Inflammatory macrophage (primary cell): ENCODE data around the gene PODN.

Experiments used
- DNase-seq, 2 donors: peaks; one replicate each; pipeline ENCODE4 v3.0.0-alpha.2; 2020 to 2022

PODN gene

DNA sequence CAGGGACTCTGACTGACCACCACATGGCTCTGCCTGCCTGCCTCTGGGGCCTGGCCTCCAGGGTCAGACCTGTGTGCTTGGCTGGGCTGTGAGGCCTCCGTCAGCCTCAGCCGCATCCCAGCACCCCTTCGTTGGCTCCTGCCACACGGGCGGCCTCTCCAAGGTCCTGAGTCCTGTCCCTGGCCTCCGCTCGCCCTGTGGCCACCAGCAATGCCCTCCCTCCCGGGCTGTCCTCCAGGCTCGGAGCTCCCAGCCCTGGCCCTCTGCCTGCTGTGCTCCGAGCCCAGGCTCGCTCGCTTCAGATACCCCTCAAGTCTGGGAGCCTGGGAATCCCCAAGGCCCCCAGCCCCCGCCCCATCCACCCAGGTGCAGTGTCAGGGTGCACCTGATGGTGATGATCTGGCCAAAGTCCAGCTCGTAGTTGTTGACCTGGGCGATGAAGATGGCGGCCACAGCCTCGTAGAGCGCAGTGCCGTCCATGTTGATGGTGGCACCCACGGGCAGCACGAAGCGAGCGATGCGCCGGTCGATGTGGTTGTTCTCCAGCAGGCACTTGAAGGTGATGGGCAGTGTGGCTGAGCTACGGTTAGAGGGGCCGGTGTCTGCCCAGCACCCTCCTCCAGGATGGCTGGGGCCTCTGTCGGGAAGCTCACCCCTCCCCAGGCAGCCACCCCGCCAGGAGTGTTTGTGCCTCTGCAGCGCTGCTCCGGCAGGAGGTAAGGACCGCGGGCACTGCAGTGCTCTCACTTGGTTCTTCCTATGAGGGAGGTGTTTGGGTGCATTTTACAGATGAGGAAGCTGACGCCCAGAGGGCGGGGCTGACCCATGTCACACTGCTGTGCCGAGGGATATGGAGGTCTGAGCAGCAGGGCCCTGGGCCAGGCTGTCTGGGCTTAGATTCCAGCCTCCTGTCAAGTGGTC, 28.5 kb downstream of the PODN start:
- DNase-seq: peak; percentile 20 to 49

DNA sequence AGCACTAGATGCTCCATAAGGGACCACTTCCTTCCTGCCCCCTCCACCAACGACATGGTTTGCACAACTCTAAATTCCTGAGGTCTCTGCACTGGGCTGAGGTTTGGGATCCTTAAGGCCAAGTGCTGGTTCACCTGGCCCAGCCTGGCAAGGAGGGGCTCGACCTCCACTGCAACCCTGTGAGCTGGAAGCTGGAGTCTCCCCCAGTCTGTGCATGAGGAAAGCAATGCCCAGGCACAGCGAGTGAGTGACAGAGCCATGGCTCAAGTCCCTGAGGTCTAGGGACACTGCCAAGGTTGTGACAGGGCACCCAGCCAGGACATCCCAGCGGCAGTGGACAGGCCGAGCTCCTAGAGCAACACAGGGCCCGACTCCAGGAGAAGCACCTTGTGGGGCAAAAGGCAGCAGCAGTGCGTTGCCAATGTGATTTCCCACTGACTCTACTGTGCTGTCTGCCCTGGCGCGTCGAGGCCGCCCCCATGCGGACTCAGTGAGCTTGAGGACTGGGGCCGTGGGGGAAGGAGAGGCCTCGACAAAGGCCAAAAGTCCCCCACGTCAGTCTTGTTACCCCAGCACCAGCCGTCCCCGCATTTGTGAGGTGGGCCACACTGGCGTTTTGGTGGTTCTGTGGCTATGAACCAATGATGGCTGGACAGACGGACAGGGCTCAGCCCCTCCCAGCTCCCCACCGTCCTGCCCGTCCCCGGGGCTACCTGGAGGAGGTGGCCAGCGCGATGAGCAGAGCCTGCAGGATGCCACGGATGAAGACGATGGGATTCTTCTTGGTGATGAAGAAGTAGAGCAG, 30.0 kb downstream of the PODN start:
- DNase-seq: no peak

DNA sequence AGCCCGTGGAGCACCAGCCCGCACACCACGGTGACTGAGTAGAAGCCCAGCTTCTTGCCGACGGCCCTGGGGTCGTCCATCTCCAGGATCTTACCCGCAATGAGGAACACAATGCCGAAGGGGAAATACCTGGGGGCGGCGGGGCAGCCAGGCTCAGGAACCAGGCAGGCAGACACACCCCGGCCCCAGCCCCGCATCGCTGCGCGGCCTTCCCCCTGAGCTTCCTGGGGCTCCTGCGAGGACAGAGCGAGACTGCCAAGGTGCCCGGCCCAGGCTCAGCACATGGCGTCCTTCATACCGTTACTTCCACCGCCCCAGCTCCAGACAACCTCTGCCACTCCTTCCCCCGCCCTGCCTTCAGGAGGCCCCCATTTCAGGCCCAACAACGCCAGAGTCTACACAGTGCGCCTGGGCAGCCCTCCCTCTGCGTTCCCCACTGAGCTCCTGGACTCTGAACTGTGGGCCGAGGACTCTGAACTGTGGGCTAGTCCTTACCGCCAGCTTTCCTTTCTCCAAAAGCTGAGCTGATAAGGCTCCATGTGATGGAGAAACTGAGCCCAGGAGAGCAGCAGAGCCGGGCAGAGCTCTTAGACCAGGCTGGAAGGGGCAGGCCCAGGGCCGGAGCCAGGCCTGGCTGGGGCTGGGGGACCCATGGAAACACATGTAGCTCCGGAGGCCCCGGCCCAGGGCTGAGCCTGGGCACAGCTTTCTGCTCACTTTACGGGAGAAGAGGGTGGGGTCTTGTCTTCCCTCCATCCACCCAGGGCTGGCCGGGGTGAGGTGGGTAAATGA, 30.8 kb downstream of the PODN start:
- DNase-seq: no peak

DNA sequence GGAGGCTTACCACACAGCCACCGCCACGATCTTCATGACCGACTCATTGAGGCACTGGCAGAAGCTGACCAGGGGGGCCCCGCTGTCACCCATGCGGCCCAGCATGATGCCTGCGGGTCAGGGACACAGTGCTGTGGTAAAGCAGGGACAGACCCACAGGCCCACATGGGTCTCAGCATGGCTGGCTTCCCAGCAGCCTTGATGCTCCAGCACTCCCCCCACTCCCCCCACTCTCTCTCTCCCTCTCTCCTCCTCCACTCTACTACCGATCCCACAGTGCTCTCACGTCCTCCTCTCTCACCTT, 31.4 kb downstream of the PODN start:
- no peak for DNase-seq

DNA sequence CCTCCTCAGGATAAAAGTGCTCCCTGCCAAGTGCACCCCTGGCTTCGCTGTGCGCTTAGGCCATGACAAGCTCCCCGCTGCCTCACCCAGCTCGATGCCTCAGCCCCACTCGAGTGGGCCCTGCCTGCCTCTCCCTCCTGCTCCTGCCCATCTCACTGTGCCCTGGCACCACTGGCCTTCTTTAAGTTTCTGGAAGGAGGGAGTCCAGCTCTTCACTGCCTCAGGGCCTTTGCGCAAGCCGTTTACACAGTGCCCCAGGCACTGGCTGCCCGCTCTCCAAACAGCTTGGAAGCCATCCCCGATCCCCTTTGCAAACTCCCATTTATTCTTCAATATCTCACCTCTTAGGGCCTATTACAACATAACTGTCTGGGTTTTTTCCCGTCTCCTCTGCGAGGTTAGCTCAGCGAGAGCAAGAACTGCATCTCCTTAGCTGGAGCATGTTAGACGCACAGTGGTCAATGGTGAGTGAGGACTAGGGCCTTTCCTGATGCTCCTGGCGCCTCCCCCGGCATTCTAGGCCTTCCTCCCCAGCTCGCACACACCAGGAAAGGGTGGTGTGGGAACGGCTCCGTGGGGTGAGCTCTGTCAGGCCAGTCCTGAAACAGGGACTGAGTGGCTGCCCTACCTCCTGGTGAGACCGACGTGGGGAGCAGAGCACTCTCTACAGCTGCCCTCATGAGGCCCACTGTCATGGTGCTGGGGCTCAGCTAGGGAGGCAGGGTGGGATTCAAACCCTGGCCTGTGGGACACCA, 31.9 kb downstream of the PODN start:
- no peak for DNase-seq

DNA sequence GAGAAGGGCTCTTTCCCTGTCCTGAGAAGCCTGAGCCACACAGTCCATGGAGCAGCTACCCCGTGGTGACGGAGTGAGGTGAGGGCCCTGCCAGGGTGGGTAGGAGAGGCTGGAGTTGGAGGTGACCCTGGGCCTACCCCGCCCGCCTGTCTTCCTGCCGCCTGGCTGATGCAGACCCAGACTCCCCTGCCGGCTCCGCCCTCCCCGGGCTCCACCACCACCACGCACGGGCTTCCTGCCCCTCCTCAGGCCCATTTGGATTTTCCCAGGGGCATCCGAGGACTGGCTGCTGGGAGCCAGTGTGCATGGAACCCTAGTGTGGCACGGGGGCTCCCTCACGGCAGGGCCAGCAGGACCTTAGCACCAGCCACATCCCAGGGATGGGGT, 32.5 kb downstream of the PODN start:
- no peak for DNase-seq

DNA sequence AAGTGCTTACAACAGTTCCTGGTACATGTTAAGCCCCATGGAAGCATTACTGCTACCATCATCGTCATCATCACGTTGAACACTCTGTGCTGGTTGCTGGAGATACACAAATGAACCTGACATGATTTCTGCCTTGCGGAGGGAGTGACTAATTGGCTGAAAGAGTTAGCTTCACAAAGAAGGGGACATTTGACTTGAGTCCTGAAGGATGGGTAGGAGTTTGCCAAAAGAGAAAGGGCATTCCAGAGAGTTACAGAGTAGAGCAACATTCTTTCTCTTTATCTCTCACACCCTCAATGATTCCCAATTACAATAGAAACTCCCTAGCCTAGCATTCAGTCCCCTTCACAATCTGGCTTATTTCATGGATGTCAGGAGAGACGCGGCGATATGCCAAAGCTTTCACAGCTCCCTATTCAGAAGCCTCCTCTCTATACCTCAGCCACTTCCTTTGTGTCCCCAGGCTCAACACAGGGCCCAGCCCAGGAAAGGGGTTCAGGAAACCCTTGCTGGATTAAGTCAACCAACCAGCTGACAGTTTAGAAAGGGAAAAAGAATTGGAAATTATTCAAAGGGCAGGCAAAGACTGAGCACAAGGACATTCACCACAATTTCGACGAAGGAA, 42.4 kb downstream of the PODN start:
- DNase-seq: no peak

DNA sequence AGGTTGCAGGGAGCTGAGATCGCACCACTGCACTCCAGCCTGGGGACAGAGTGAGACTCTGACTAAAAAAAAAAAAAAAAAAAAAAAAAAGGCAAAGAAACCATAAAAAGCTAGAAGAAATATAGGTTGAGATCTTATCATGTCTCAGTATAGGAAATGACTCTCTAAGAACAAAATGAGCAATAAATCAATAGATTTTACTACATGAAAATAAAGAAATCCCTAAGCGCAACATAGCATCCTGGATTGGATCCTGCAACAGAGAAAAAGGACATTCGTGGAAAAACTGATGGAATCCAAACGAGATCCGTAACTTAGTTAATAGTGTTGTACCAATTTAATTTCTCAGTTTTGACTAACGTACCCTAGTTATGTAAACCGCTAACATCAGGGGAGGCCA, 45.1 kb downstream of the PODN start:
- no peak for DNase-seq

DNA sequence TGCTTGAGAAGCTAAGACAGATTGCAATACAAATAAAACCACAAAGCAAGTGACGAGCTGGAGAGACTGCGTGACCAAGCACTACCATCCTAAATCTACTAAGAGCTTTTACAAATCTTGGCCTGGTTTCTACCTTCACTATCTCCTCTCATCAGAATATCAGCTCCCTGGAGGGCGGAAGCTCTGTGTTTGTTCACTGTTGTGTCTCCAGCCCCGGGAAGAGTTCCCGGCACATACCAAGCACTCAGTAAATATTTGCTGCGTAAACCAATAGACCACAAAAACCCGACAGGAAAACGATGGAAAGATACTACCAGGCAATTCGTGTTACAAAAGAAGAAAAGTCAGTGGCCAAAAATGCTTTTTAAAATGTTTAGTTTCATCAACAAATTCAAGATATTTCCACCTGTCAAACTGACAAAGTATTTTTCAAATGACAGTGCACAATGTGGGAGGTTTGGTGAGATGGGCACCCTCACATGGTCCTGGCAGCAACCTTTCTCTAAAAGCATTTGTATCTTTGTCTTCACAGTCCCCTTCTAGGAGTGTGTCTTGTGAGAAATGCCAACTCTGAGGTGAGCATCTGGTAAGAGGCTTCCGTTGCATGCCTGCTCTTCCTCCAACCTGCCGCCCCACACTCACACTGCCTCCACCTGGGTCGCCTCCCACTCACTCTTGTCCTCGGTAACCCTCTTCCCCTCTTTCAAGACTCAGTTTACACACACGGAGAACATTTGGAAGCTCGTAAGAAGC, 45.7 kb downstream of the PODN start:
- DNase-seq: no peak

DNA sequence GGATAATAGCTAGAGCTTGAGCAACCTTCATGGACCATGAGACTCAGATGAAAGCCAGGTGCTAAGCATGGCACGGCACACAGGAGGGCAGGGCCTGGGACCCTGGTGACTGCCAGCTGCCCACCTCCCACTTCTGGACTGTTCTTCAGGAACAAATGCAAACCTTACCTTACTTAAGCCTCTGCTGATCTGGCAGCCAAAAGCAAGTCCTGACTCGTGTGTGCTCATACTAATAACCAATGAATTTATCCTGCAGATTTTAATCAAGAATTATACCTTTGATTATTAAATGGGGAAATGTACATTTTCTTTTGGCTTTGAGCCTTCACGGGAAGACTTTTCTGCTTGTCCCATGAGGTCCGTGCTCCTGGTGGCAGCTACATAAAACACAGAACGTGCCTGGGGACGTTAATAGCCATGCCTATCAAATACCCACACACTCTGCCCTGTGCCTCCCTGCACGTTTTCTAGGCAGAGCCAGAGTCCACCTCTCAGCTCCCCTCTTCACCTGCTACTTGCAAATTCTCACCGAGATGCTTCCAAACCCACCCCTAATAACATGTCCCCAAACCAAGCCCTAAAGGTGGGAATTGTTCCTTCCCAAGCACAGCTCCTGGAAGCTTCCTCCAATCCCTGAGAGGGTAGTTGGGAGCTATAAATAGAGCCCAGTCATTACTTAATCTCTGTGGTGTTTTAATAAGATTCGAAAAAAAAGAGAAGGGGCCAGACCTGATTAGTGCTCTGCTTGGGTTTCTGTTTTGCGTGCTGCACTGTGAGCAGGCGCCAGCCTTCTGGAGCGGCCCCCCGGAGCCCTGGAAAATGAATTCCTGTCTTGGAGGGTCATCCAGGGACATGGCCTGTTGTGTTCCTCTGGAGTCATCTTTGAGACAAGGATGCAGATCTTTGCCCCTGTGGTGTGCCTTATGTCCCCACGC, 46.9 kb downstream of the PODN start:
- peak in 1 of 2 donors; percentile 12 for DNase-seq

DNA sequence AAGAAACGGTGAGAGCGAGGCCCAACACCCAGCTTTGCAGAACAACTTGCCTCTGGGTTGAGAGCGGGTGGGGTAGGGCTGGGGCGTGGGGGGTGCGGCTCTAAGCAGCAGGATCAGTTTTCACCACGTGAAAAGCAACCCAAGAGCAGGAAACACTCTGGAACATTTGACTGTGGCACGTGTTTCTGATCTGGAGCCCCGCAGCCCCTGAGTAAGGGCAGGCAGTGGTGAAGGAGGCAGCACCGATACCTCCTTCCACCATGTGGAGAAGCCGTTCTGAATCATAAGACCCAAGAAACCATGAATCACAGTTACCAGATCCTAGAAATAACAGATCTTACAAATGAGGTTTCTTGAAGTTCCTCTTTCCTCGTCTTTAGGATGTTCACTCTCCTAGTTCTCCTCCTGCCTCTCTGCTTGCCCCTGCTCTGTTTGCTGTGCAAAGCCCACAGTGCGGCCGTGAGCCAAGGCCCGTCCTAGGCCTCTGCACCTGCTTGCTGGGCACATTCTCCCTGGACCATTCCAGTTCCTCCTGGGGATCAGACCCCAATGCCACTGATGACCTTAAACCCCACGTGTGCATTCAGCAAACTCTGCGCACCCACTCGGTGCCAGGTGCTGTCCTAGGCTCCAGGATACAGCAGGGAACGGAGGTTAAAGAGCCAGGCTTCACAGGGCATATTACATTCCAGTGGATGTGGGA, 48.5 kb downstream of the PODN start:
- peak; percentile 89 to 93 for DNase-seq

DNA sequence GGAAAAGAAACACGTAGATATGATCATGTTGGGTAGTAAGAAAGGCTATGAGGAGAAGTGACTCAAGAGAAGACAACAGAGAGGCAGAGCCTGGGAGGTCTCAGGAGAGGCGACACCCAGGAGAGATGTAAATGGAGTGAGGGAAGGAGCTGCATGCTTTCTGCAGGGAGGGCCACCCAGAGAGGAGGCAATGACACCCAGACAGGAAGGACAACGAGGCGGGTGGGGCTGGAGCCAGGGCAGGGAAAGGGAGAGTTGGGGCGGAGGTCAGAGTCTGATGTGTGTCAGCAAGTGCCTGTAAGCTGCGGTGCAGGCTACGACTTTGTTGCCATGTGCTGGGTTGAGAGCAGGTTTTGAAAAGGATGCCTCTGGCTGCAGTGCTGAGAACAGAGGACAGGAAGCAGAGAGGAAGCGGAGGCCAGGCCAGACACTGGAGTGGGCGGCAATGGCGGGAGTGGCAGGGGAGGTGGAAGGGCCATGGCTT, 49.1 kb downstream of the PODN start:
- DNase-seq: peak; percentile 71 to 78

DNA sequence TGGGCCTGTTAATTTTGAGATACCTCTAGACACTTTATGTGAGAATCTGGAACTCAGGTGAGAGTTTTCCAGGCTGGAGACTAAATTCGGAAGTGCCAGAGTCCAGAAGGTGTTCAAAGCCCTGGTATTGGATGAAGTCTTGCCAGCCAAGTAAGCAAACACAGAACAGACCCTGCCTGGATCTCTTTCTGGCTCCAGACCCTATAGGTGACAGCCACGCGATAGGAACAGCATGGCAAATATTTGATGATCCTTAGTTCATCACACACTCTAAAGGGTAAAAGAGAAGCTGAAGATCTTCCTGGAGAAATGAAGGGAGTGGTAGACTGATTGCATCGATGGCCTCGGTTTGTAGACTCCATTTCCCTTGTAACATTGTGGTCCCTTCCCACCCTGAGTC, 49.7 kb downstream of the PODN start:
- no peak for DNase-seq

DNA sequence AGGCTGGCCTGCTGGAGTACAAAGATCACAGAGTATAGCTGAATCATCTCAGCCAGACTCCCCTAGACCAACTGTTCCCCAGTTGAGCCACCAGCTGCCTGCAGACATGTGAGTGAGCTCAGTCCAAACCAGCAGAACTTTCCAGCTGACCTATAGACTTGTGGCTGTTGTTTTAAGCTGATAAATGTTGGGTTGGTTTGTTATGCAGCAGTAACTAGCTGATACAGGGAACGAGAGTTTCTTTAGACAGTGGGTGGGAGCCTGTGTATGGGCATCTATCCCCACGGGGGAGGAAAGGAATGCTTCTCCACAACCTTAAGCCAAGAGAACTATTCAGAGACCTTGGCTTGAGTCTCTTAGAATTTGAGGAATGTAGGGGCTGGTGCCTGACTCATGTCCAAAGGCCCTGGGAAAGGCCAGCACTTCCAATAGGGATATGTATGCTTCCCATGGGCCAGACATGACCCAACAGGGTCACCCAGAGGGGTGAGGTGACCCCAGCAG, 50.3 kb downstream of the PODN start:
- no peak for DNase-seq

DNA sequence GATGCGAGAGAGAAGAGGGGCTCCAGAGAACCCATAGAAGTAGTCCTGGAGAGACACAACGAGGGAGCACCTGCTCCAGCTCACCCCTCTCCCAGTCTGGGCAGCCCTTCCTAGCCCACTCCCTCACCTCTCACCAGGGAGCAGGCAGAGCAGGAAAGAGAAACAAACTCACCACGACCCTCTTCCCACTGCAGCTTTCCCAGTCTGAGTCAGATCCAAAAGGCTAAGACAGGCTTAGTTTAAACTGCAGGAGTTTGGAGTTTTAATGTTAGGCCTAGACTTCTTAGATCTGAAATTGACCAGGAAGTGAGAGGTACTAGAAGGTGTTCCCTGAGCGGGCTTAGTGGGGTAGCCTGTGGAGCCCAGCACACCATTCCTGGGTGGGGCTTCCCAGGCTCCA, 50.8 kb downstream of the PODN start:
- no peak for DNase-seq

DNA sequence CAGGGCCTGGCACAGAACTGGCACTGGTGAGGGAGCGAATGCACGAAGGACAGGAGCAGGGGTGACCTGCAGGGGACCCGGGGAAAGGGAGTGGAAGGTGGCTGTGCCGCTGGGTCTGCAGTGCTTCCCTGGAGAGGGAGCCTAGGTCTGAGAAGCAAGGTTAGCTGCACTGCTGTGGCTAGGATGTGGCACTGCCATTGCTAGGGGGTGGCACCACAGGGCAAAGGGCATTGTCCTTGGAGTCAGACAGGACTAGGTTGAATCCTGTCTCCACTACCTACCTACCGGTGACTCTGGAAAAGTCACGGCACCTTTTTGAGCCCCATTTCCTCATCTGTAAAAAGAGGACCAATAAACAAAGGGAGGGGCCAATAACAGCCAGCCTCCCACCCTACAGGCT, 52.1 kb downstream of the PODN start:
- DNase-seq: no peak

DNA sequence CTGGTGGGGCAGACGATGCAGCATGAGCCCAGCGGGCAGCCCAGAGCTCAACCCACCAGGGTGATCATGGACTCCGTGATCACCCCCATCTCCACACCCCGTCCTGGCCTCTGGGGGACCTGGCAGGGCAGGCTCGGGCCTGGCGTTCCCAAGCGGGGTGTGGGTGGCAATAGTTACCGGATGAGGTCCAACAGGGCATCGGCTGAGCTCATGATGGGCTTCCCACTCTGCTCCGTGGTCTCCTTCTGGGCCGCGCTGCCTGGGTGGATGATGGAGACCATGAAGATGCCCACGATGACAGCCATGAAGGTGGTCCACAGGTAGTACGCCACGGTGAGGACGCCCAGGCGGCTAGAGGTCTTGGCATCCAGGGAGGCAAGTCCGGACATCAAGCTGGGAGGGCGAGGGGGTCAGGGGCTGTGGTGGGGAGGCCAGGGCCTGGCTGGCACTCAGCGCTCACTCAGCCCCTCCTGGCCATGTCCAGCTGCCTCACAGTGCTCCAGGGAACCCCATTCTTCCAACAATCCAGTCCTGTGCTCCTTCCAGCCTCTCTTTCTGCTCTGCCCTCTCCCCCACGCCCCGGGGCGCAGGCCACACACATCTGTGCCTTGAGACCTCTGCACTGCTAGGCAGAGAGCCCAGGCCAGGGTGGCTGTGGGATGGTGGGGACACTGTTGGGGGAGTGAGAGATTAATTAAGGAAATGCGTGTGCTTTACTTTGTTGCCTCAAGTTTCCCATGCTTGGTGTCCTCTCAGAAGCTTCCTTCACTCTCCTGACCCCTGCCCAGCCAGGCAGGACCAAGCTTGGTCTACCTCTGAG, 52.8 kb downstream of the PODN start:
- DNase-seq: no peak
